Activated CD8-positive, alpha-beta memory T cell treated with anti-CD3 and anti-CD28 coated beads for 36 hours (primary cell): ENCODE results near the gene SETD3. TPM values are rescaled to one million over a fixed set of nuclear protein-coding genes. Genes with fewer than 3 reads are reported as not detected.

ENCODE experiments used
- CTCF ChIA-PET: fragments of 350-600 bp; sonication (Branson Sonifier 250); formaldehyde crosslinking; loops from one replicate; lab custom pipeline; 2021; ENCODE audit warnings: antibody characterized with exemption; lab: Charles Lee
- POLR2A ChIA-PET: fragments of 350-600 bp; sonication (Branson Sonifier 250); formaldehyde crosslinking; loops from one replicate; lab custom pipeline; 2021; ENCODE audit warnings: antibody characterized with exemption; lab: Charles Lee
- total RNA-seq, 2 experiments: library from RNA; stranded (reverse); gene quantifications; one replicate each; pipeline ENCODE4 v1.2.3, GENCODE V29; 2021

Gene SETD3
- total RNA-seq, 2 experiments from 2014 or later = 59.3 to 60.1 TPM

DNA sequence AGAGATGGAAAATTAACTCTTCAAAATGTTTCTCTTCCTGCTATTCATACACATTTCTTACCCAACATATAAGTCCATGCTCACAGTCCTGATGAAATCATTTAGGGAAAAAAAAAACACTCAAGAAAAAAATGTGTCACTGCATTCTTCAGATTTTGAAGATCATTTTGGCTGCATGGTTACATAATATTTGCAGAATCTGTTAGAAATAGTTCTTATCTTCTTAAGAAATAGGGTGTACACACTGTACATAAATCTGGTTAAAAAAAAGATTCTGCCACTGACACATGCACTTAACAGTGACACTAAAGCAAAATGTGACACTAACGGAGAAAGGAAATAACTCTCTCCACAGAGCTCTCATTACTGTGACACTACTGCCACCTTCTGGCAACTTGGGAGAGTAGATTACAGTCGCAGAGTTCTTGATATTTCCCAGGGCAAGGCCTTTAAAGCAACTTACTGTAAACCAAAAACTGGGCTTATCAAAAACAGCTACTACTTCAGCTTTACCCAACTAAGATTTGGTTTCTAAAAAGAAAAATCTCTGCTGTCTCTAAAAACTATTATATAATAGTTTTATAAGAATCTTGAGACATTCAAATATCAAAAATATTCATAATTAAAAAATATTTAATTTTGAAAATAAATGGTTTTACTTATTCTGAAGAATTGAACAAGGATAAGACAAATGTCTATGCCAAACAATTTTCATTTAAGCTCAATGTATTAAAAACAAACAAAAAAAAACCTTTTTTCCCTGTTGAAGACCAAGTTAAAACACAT is 65.0 kb downstream of the SETD3 start:
- CTCF ChIA-PET = interaction anchor here (0.9 to 2.3 kb wide), 12 partner anchors 8 to 141 kb away, joined by 3 to 16 read pairs (median 4); no protein-coding TSS in a partner anchor
- POLR2A ChIA-PET = interaction anchor here (0.5 to 1.2 kb wide), 4 partner anchors 19 to 196 kb away, joined by 3 to 7 read pairs (median 4); partner anchors contain the start of genes CCNK and SETD3

GRCh38 chr14:99413911-99414310 is 66.7 kb downstream of the SETD3 start:
- ChIA-PET CTCF (interaction anchor here (4.8 kb wide), 1 partner anchor 22 kb away, joined by 24 read pairs; no protein-coding TSS in a partner anchor), POLR2A (no interaction called here)

- POLR2A ChIA-PET = no interaction called here
- CTCF ChIA-PET = interaction anchor here (1.0 to 4.8 kb wide), 3 partner anchors 12 to 24 kb away, joined by 3 to 24 read pairs (median 9); no protein-coding TSS in a partner anchor
These were observed 67.5 kb downstream of the SETD3 start for GRCh38 chr14:99413172-99413571.

DNA sequence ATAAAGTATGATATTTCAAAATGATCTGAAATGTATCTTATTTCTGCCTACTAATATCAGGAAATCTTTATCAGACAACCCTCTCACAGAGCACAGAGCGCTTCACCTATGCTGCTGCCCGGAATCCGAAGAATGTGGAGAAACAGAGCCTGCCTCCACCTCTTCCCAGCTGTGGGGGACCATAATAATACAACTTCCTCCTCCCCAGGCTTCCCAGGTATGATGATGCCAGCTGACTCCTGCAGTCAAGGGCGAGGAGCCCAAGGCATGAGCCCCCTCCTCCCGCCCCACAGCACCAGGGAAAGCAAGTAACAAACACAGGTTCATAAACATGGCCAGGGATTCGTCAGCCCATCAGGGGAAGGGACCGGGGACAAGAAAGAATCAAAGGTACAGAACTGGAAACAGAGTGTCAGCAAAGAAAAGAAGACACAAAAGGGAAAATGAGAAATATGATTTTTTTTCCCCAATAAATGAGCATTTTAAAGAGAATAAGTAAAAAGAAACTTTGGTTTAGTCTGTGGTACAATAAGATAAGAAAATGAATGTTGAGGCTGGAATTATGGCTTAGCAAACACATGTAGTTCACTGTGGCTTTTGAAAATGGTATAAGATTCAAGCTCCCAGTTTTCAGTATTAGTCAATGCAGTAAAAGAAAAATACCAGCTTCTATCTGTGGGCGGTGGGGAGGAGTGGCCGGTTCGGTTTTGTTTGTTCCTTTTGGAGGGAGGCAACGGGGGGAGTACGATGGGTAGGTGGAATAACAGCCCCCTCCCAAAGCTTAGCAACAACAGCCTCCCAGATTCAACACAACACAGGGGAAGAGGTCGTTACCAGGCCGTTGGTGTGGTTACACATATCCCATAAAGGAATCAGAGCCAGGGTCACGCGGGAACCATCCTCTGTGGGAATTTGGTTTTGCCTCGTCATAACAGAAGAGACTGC is 68.3 kb downstream of the SETD3 start:
- ChIA-PET CTCF (interaction anchor here (0.6 to 4.8 kb wide), 4 partner anchors 11 to 767 kb away, joined by 3 to 24 read pairs (median 6); no protein-coding TSS in a partner anchor), POLR2A (no interaction called here)

- ChIA-PET CTCF (interaction anchor here (4.8 kb wide), 1 partner anchor 18 kb away, joined by 24 read pairs; no protein-coding TSS in a partner anchor), POLR2A (no interaction called here)
These were observed 70.6 kb downstream of the SETD3 start for GRCh38 chr14:99410019-99410418.

DNA sequence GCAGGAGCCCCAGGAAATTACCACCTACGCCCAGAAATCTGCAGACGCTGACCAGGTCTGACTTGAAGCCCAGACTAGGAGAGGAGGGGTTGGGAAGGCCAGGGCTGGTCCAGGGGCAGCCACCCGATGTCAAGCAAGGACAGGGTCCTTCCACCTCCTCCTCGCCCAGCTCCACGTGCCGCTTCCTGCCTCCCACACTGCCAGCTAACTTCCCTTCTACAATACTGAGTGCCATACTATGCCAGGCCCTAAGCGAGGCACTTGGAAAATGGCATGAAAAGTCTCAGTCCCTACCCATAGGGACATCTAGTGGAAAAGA is 71.7 kb downstream of the SETD3 start:
- CTCF ChIA-PET = no interaction called here
- POLR2A ChIA-PET = no interaction called here

- ChIA-PET CTCF (interaction anchor here (1.2 to 1.7 kb wide), 2 partner anchors 8 to 15 kb away, joined by 3 to 6 read pairs; no protein-coding TSS in a partner anchor), POLR2A (no interaction called here)
These were observed 72.2 kb downstream of the SETD3 start for GRCh38 chr14:99408286-99408970.

DNA sequence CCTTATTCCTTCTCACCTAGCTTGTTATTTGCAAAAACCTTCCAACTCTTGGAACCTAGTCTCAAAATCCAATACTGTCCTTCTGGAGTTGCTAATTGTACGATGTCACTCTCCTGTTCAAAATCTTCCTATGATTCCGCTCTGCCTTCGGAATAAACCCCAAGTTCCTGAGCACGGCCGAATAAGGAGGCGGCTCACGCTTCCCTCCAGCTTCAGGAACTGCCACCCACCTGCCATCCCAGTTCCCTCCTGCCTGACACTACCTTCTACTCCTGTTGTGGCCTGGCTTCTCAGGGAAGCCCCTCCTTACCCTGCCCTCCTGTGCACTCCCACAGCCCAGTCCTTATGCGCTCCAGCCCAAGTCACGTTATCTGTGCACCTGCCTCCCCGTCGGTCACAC is 73.2 kb downstream of the SETD3 start:
- CTCF ChIA-PET = interaction anchor here (1.2 to 1.7 kb wide), 2 partner anchors 9 to 14 kb away, joined by 3 to 6 read pairs; no protein-coding TSS in a partner anchor
- POLR2A ChIA-PET = no interaction called here

DNA sequence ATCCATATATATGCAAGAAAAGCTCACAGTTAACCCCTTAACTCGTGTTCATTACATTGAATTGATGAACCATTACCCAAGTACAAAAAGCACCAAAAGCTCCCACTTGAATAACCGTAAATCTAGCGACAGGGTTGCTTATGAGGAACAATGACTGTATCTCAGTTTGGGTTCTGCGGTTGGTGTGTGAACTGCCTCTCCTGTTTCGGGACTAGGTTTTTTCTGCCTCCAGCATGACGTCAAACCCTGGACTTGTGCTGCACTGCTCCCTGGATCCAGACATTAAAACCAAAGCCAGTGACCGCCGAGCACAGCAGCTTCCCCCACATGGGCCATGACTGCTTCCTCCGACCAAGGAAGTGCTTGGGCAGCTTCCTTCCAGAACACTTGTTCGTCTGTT is 77.7 kb downstream of the SETD3 start:
- ChIA-PET CTCF (interaction anchor here (0.9 to 1.2 kb wide), 2 partner anchors 10 to 13 kb away, joined by 3 to 5 read pairs; no protein-coding TSS in a partner anchor), POLR2A (no interaction called here)

DNA sequence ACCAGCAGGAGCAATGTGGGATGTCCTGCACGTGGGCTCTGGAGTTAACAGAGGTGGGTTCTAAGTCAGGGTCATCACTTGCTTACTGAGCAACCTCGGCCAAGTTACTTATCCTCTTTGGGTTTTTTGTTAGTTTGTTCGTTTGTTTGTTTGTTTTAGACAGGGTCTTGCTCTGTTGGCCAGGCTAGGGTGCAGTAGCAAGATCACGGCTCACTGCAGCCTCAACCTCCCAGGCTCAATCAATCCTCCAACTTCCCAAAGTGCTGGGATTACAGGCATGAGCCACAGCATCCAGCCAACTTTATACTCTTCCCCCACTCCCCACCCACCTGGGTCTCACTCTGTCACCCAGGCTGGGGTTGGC is 78.4 kb downstream of the SETD3 start:
- POLR2A ChIA-PET = no interaction called here
- CTCF ChIA-PET = interaction anchor here (1.1 kb wide), 1 partner anchor 9 kb away, joined by 7 read pairs; no protein-coding TSS in a partner anchor

DNA sequence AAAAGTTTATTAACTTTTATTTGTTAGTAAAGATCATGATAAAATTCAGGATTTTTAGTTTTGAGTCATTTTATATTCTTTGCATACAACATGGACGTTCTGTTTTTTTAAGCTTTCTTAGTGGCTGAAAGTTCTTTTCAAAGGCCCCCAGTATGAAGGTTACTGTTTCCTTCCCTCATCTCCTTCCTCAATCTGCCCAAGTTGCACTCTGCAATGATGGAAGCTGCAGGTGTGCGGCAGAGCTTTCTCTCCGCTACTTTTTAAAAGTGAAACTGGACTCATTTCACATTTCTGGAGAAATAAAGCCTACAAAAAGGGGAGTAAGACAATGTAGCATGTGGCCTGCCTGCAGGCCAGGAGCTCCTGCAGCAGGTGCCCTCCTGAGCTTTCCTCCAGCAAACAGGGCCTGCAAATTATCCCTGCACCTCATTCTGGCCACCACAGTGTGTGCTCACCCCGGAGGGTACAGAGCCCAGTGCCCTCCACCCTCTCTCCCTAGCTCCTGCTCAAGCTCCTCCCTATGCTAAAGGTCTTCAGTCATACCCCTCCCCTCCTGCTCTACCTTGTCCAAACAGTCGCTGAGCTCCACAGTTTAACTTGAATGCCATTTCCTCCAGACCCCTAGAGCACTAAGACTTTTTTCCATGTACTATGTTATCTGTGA is 78.9 kb downstream of the SETD3 start:
- CTCF ChIA-PET = interaction anchor here (0.8 to 1.7 kb wide), 3 partner anchors 9 to 13 kb away, joined by 3 to 7 read pairs (median 5); no protein-coding TSS in a partner anchor
- POLR2A ChIA-PET = no interaction called here

- ChIA-PET POLR2A (no interaction called here), CTCF (interaction anchor here (0.8 to 1.7 kb wide), 3 partner anchors 8 to 12 kb away, joined by 3 to 7 read pairs (median 5); no protein-coding TSS in a partner anchor)
These were observed 79.4 kb downstream of the SETD3 start for GRCh38 chr14:99401211-99401610.

DNA sequence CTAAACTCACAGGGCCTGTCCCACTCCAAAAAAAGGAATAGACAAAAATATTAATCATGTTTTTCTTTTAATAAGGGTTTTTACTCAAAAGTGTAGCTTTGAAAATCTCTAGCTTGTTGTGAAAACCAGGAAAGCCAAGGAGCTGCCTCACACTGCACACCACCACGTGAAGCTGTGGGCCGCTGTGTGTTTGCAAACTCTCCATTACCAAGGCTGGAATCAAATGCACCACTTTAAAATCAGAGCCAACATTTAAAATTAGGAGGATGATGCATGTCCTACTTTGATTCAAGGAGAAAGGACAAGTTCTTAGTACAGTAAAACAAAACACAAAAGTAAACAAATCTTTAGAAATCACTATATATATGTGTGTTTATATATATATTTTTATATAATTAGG is 83.0 kb downstream of the SETD3 start:
- ChIA-PET POLR2A (no interaction called here), CTCF (interaction anchor here (1.5 kb wide), 1 partner anchor 9 kb away, joined by 3 read pairs; no protein-coding TSS in a partner anchor)

- ChIA-PET CTCF (interaction anchor here (1.3 kb wide), 1 partner anchor 20 kb away, joined by 5 read pairs; no protein-coding TSS in a partner anchor), POLR2A (interaction anchor here (1.3 kb wide), 1 partner anchor 20 kb away, joined by 3 read pairs; no protein-coding TSS in a partner anchor)
These were observed 84.6 kb downstream of the SETD3 start for GRCh38 chr14:99395909-99396530.

DNA sequence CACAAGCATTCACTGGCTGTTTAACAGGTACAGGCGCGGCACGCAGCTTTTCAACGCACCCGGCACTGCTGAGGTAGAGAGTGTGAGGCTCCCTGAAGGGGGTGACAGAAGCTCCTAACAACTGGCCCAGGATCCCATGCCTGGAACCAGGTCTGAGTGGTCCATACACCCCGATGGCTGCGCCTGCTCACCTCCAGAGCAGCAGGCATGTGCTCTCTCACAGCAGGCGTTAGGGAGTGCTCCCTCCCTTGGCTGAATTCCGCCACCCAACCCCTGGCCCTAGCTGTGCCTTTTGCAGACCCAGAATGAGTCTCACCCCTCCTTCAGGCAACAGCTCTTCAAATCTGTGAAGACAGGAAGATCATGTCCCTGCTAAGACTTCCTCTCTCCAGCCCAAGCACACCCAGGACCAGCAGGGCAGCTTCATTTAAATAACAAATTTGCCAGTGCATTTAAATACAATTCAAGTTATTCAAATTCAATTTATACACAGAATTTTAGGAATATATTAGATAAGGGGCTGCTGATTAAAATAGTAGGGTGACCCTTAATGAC is 86.0 kb downstream of the SETD3 start:
- ChIA-PET POLR2A (no interaction called here), CTCF (no interaction called here)

DNA sequence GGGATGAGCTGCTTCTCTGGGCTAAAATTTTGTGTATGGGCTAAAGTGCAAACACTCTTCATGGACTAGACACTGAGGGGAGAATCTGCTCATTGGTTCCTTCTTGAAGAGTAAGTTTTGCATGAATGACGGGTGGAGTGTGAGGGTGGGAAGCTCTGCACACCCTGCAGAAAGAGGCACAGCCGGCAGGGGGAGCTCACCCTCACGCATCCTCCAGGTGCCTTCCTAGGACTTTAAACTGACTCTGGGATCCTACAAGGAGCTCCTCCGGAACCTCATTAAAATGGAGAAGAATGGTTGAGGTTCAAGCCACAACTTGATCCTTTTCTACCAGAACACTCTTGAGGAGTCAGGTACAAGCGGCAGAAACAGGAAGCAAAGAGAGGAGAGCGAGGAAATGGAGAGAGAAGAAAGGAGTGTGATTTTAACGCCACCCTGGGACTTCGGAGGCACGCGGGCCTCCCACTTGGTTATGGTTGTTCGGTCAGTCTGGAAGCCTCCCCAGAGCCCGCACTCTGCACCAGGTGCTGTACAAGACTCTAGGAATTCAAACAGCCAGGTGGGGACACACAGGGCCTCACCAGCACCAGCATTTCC is 87.5 kb downstream of the SETD3 start:
- ChIA-PET POLR2A (no interaction called here), CTCF (interaction anchor here (0.9 to 3.6 kb wide), 13 partner anchors 9 to 118 kb away, joined by 3 to 24 read pairs (median 6); no protein-coding TSS in a partner anchor)

DNA sequence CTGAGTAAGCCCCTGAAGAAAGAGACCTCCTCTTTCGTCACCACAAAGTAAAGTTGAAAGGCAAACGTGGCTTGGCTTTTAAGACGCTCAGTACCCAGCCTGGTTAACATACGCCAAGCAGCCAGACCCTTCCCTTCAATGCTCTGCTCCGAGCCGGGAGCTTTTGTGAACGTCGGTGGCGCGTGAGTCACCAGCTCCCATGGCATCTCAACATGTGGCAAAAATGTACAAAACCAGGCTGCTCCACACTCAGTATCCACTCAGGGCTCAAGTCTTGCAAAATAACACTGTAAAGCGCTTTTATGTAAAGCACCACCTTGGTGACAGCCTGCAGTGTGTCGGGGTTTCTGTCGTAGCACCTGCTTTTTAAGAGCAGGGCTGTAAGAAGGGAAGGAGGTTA is 89.0 kb downstream of the SETD3 start:
- ChIA-PET POLR2A (no interaction called here), CTCF (interaction anchor here (2.1 to 3.6 kb wide), 2 partner anchors 10 to 21 kb away, joined by 7 to 24 read pairs; no protein-coding TSS in a partner anchor)
